PC-9 (cell line): Measurements from ENCODE around the gene ITIH4. TPM values are rescaled to one million over a fixed set of nuclear protein-coding genes. Genes with fewer than 3 reads are reported as not detected.

Source experiments
- BruUV-seq: library from RNA; stranded (reverse); fragments of 400-500 nt; replicated peaks from 2 replicates; lab custom pipeline; 2021; lab: Mats Ljungman, UMichigan
- CTCF ChIA-PET: fragments of 300-600 bp; sonication (Branson Sonifier 250); formaldehyde crosslinking; loops from one replicate; lab custom pipeline; 2022; ENCODE audit warnings: antibody characterized with exemption; lab: Charles Lee
- POLR2A ChIA-PET: fragments of 300-600 bp; sonication (Branson Sonifier 250); formaldehyde crosslinking; loops from one replicate; lab custom pipeline; 2022; ENCODE audit warnings: antibody characterized with exemption; ENCODE audit not compliant: unreplicated experiment; lab: Charles Lee
- DNase-seq, 2 experiments: peaks; one replicate each; pipeline versions ENCODE4 v3.0.0 to v3.0.0-alpha.2; 2015 to 2022; ENCODE audit warnings: mixed read lengths in 1 of 2
- H2AFZ ChIP-seq: fragments of 200-600 bp; sonication (generic); 2 replicates; pipeline ENCODE4 v1.8.1; 2017; ENCODE audit warnings: antibody characterized with exemption
- H3F3A ChIP-seq: fragments of 200-600 bp; sonication (generic); 2 replicates; pipeline ENCODE4 v1.8.1; 2017; ENCODE audit warnings: antibody characterized with exemption, mild to moderate bottlenecking, low read depth; ENCODE audit not compliant: insufficient read depth
- H3K27ac ChIP-seq: fragments of 200-600 bp; sonication (generic); 2 replicates; pipeline ENCODE4 v1.6.1; 2016; ENCODE audit warnings: mixed run types
- H3K27me3 ChIP-seq: fragments of 200-600 bp; sonication (generic); 2 replicates; pipeline ENCODE4 v1.6.1; 2016; ENCODE audit warnings: low read depth, mixed run types; ENCODE audit not compliant: insufficient read depth
- H3K36me3 ChIP-seq: fragments of 200-600 bp; sonication (generic); 2 replicates; pipeline ENCODE4 v1.6.1; 2016; ENCODE audit warnings: low read depth, mixed run types
- H3K4me1 ChIP-seq: fragments of 200-600 bp; sonication (generic); replicated peaks from 2 replicates; pipeline ENCODE4 v1.6.1; 2016; ENCODE audit warnings: mixed run types; ENCODE audit not compliant: insufficient read depth
- H3K4me2 ChIP-seq: fragments of 200-600 bp; sonication (generic); 2 replicates; pipeline ENCODE4 v1.6.1; 2017; ENCODE audit warnings: mixed run types
- H3K4me3 ChIP-seq: fragments of 200-600 bp; sonication (generic); 2 replicates; pipeline ENCODE4 v1.6.1; 2016; ENCODE audit warnings: mixed run types
- H3K79me2 ChIP-seq: fragments of 200-600 bp; sonication (generic); 2 replicates; pipeline ENCODE4 v1.6.1; 2017; ENCODE audit warnings: low read depth, mixed run types
- H3K9me2 ChIP-seq: fragments of 200-600 bp; sonication (generic); 2 replicates; pipeline ENCODE4 v1.8.1; 2017; ENCODE audit warnings: mild to moderate bottlenecking; ENCODE audit not compliant: insufficient read depth
- H3K9me3 ChIP-seq: fragments of 200-600 bp; sonication (generic); 2 replicates; pipeline ENCODE4 v1.8.1; 2016; ENCODE audit warnings: low read depth; ENCODE audit not compliant: insufficient read depth
- H4K20me1 ChIP-seq: fragments of 200-600 bp; sonication (generic); 2 replicates; pipeline ENCODE4 v1.8.1; 2017; ENCODE audit not compliant: insufficient read depth
- CTCF ChIP-seq: fragments of 200-600 bp; sonication (generic); conservative IDR thresholded peaks from 2 replicates; pipeline ENCODE4 v1.6.1; 2017; ENCODE audit warnings: mixed run types, antibody characterized with exemption, mild to moderate bottlenecking, moderate library complexity
- EZH2 ChIP-seq: fragments of 200-600 bp; sonication (generic); IDR thresholded peaks from 2 replicates; pipeline ENCODE4 v1.8.0; 2017; ENCODE audit warnings: antibody characterized with exemption, low read depth
- intact Hi-C: fragments of 100-400 bp; cut with micrococcal nuclease; formaldehyde crosslinking; loops from one replicate; pipeline ENCODE4 v1.10.0; 2022; ENCODE audit not compliant: unreplicated experiment
- total RNA-seq: library from RNA; stranded (reverse); gene quantifications from 2 replicates; pipeline ENCODE4 v1.2.3, GENCODE V29; 2021

ITIH4 gene
- total RNA-seq, 1 experiment from 2014 or later, result 2.5 TPM

GRCh38 chr3:52843108-52843865, 12.8 kb upstream of the ITIH4 start:
- Histone ChIP-seq H3K4me1 (no peaks in the 10 kb centered on the region), H3K9me2 (no peaks in the 10 kb centered on the region), H3K4me2 (no peak overlapping the region), H4K20me1 (no peaks in the 10 kb centered on the region), H3K9me3 (no peaks in the 10 kb centered on the region), H3K79me2 (no peaks in the 10 kb centered on the region), H3F3A (no peaks in the 10 kb centered on the region), H3K36me3 (no peaks in the 10 kb centered on the region), H3K27me3 (no peaks in the 10 kb centered on the region), H3K4me3 (no peak overlapping the region), H3K27ac (no peak overlapping the region), H2AFZ (no peak overlapping the region)
- no peak for TF ChIP-seq EZH2
- TF ChIP-seq CTCF, result no peak
- CTCF ChIA-PET, result interaction anchor here (0.6 kb wide), 1 partner anchor 138 kb away, joined by 3 read pairs; no protein-coding TSS in a partner anchor
- no peak for DNase-seq
- intact Hi-C loops, result no loop called here
- BruUV-seq, result no TSS peak
- POLR2A ChIA-PET, result no interaction called here

- Histone ChIP-seq H4K20me1 (no peaks in the 10 kb centered on the region), H3K36me3 (no peaks in the 10 kb centered on the region), H2AFZ (no peak overlapping the region), H3K9me3 (no peaks in the 10 kb centered on the region), H3K27ac (no peak overlapping the region), H3K79me2 (no peaks in the 10 kb centered on the region), H3K4me3 (no peak overlapping the region), H3K4me2 (no peak overlapping the region), H3F3A (no peaks in the 10 kb centered on the region), H3K9me2 (no peaks in the 10 kb centered on the region), H3K27me3 (no peaks in the 10 kb centered on the region), H3K4me1 (no peaks in the 10 kb centered on the region)
- CTCF ChIA-PET, result no interaction called here
- TF ChIP-seq CTCF (no peak), EZH2 (no peak)
- POLR2A ChIA-PET, result no interaction called here
- no peak for DNase-seq
- intact Hi-C loops, result no loop called here
- BruUV-seq, result no TSS peak
These were observed 12.0 kb upstream of the ITIH4 start for GRCh38 chr3:52842424-52842823.

GRCh38 chr3:52841981-52842340, 11.5 kb upstream of the ITIH4 start:
- POLR2A ChIA-PET, result no interaction called here
- no peaks in the 10 kb centered on the region for H3F3A ChIP-seq
- H3K4me2 ChIP-seq, result no peak overlapping the region
- intact Hi-C loops, result no loop called here
- H3K79me2 ChIP-seq, result no peaks in the 10 kb centered on the region
- no peak for TF ChIP-seq EZH2
- TF ChIP-seq CTCF, result no peak
- H3K9me2 ChIP-seq, result no peaks in the 10 kb centered on the region
- H3K4me3 ChIP-seq, result no peak overlapping the region
- H4K20me1 ChIP-seq, result no peaks in the 10 kb centered on the region
- H3K27me3 ChIP-seq, result no peaks in the 10 kb centered on the region
- CTCF ChIA-PET, result no interaction called here
- no peaks in the 10 kb centered on the region for H3K4me1 ChIP-seq
- H2AFZ ChIP-seq, result no peak overlapping the region
- DNase-seq, result no peak
- BruUV-seq, result no TSS peak
- H3K9me3 ChIP-seq, result no peaks in the 10 kb centered on the region
- no peaks in the 10 kb centered on the region for H3K36me3 ChIP-seq
- no peak overlapping the region for H3K27ac ChIP-seq
